Keratinocyte (primary cell): ENCODE measurements around the gene NME3.

Experiments used
- CTCF ChIP-seq, 3 experiments: IDR thresholded peaks in 1 of 3; conservative IDR thresholded peaks in 1 of 3; optimal IDR thresholded peaks in 1 of 3; 2 replicates in 2 of 3; 3 replicates in 1 of 3; pipeline versions ENCODE3 to v1.5.1; 2011; ENCODE audit warnings: low read length in 3 of 3, mild to moderate bottlenecking in 3 of 3, moderate library complexity in 2 of 3, control low read depth in 1 of 3, inconsistent platforms in 1 of 3; ENCODE audit not compliant: insufficient read depth in 2 of 3; ENCODE audit errors: extremely low read depth in 1 of 3
- EZH2 ChIP-seq: IDR thresholded peaks from one replicate; pipeline ENCODE4 v1.6.1; 2012; ENCODE audit warnings: inconsistent platforms, mild to moderate bottlenecking, low read length, moderate library complexity

- TF ChIP-seq CTCF (optimal IDR thresholded peaks at IDR 0.05 in 1 of 3, IDR thresholded peaks at IDR 0.05 in 1 of 3, conservative IDR thresholded peaks at IDR 0.05 in 1 of 3; ENCODE audit: extremely low read depth in 1 of 3, insufficient read depth in 2 of 3, low read length in 3 of 3) (no peak), EZH2 (no peak)
Observed at GRCh38 chr16:1775006-1775845, 3.9 kb upstream of the NME3 start.
